PC-3 (cell line): ENCODE data around the gene C20orf173. TPM values are rescaled to one million over a fixed set of nuclear protein-coding genes. Genes with fewer than 3 reads are reported as not detected.

ENCODE experiments used
- ATAC-seq: fragments of 200-7000 bp; cut with Tn5 transposase; 2 replicates; pipeline ENCODE4 v1.9.1; 2020; ENCODE audit warnings: mild to moderate bottlenecking, moderate library complexity
- BruUV-seq: library from RNA; stranded (reverse); fragments of 400-500 nt; replicated peaks from 2 replicates; lab custom pipeline; 2021; lab: Mats Ljungman, UMichigan
- CTCF ChIA-PET: fragments of 300-600 bp; sonication (Branson Sonifier 250); formaldehyde crosslinking; loops from one replicate; lab custom pipeline; 2022; ENCODE audit warnings: antibody characterized with exemption; lab: Charles Lee
- POLR2A ChIA-PET: fragments of 300-600 bp; sonication (Branson Sonifier 250); formaldehyde crosslinking; loops from one replicate; lab custom pipeline; 2022; ENCODE audit warnings: antibody characterized with exemption; ENCODE audit not compliant: unreplicated experiment; lab: Charles Lee
- DNase-seq: peaks from one replicate; pipeline ENCODE4 v3.0.0-alpha.2; 2015
- H2AFZ ChIP-seq: fragments of 300-600 bp; sonication (generic); 2 replicates; pipeline ENCODE4 v1.6.0; 2016; ENCODE audit warnings: antibody characterized with exemption, low read length
- H3F3A ChIP-seq: fragments of 300-600 bp; sonication (generic); one replicate; pipeline ENCODE4 v1.6.0; 2017; ENCODE audit warnings: antibody characterized with exemption, low read length, control low read depth, mild to moderate bottlenecking; ENCODE audit not compliant: unreplicated experiment
- H3K27ac ChIP-seq: fragments of 300-600 bp; sonication (generic); 2 replicates; pipeline ENCODE4 v1.5.1; 2016; ENCODE audit warnings: mild to moderate bottlenecking, low read length
- H3K27me3 ChIP-seq: fragments of 300-600 bp; sonication (generic); 2 replicates; pipeline ENCODE4 v1.6.1; 2016; ENCODE audit warnings: low read length, mixed read lengths
- H3K36me3 ChIP-seq: fragments of 300-600 bp; sonication (generic); 2 replicates; pipeline ENCODE4 v1.6.1; 2016; ENCODE audit warnings: low read depth, mixed run types, low read length, mixed read lengths
- H3K4me1 ChIP-seq: fragments of 300-600 bp; sonication (generic); 2 replicates; pipeline ENCODE4 v1.5.1; 2016; ENCODE audit warnings: low read length; ENCODE audit not compliant: insufficient read depth
- H3K4me2 ChIP-seq: fragments of 300-600 bp; sonication (generic); 2 replicates; pipeline ENCODE4 v1.6.0; 2016; ENCODE audit warnings: low read length
- H3K4me3 ChIP-seq: fragments of 300-600 bp; sonication (generic); 2 replicates; pipeline ENCODE4 v1.5.1; 2016; ENCODE audit warnings: mild to moderate bottlenecking, low read length, mixed read lengths
- H3K79me2 ChIP-seq: fragments of 300-600 bp; sonication (generic); 2 replicates; pipeline ENCODE4 v1.6.1; 2017; ENCODE audit warnings: low read length, mixed read lengths
- H3K9ac ChIP-seq: fragments of 300-600 bp; sonication (generic); 2 replicates; pipeline ENCODE4 v1.6.0; 2016; ENCODE audit warnings: mild to moderate bottlenecking, low read length
- H3K9me2 ChIP-seq: fragments of 300-600 bp; sonication (generic); replicated peaks from 2 replicates; pipeline ENCODE4 v1.6.1; 2016; ENCODE audit warnings: mixed run types, low read length, mixed read lengths
- H3K9me3 ChIP-seq: fragments of 300-600 bp; sonication (generic); 2 replicates; pipeline ENCODE4 v1.6.1; 2016; ENCODE audit warnings: low read length, mixed read lengths
- H4K20me1 ChIP-seq: fragments of 300-600 bp; sonication (generic); 2 replicates; pipeline ENCODE4 v1.6.1; 2016; ENCODE audit warnings: low read length, mixed read lengths
- EZH2 ChIP-seq: fragments of 300-600 bp; sonication (generic); IDR thresholded peaks from one replicate; pipeline ENCODE4 v1.6.1; 2017; ENCODE audit warnings: antibody characterized with exemption, mild to moderate bottlenecking, low read length; ENCODE audit not compliant: unreplicated experiment
- EZH2phosphoT487 ChIP-seq: fragments of 300-600 bp; sonication (generic); IDR thresholded peaks from 2 replicates; pipeline ENCODE4 v1.6.1; 2018; ENCODE audit warnings: mild to moderate bottlenecking, antibody characterized with exemption, low read length, borderline replicate concordance
- intact Hi-C: fragments of 100-400 bp; cut with micrococcal nuclease; formaldehyde crosslinking; loops from 2 replicates; pipeline ENCODE4 v1.9.0; 2023
- total RNA-seq: library from RNA; depleted of rRNA; stranded (reverse); fragments of >200 nt; gene quantifications from 2 replicates; pipeline ENCODE4 v1.2.3, GENCODE V29; 2014
- TF ChIP-seq, protein P1 (sequence below): fragments of 300-600 bp; sonication (generic); conservative IDR thresholded peaks from 2 replicates; pipeline ENCODE4 v1.5.1; 2017; ENCODE audit warnings: antibody characterized with exemption, low read depth, mild to moderate bottlenecking, low read length

The C20orf173 gene
- total RNA-seq, 1 experiment from 2014 or later: not detected

DNA sequence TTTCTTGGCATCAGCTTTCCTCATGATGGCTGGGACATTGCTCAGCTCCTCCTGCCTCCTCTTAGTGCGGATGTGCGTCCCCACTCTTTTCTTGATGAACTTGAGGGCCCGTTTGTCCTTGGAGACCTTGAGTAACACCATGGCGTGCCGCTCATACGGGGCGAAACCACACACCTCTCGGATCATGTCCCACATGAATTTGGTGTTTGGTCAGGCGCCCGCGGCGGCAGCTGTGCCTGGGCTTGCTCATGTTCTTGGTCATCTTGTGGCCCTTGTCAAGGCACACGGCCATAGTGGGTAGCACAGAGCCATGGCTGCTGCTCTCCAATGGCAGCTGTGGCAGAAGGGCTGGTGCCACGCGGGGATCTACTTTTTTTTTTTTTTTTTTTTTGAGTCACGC lies 15.0 kb upstream of the C20orf173 start:
- TF ChIP-seq EZH2 (no peak), EZH2phosphoT487 (no peak)
- TF ChIP-seq, protein P1, sequence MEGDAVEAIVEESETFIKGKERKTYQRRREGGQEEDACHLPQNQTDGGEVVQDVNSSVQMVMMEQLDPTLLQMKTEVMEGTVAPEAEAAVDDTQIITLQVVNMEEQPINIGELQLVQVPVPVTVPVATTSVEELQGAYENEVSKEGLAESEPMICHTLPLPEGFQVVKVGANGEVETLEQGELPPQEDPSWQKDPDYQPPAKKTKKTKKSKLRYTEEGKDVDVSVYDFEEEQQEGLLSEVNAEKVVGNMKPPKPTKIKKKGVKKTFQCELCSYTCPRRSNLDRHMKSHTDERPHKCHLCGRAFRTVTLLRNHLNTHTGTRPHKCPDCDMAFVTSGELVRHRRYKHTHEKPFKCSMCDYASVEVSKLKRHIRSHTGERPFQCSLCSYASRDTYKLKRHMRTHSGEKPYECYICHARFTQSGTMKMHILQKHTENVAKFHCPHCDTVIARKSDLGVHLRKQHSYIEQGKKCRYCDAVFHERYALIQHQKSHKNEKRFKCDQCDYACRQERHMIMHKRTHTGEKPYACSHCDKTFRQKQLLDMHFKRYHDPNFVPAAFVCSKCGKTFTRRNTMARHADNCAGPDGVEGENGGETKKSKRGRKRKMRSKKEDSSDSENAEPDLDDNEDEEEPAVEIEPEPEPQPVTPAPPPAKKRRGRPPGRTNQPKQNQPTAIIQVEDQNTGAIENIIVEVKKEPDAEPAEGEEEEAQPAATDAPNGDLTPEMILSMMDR: no peak

DNA sequence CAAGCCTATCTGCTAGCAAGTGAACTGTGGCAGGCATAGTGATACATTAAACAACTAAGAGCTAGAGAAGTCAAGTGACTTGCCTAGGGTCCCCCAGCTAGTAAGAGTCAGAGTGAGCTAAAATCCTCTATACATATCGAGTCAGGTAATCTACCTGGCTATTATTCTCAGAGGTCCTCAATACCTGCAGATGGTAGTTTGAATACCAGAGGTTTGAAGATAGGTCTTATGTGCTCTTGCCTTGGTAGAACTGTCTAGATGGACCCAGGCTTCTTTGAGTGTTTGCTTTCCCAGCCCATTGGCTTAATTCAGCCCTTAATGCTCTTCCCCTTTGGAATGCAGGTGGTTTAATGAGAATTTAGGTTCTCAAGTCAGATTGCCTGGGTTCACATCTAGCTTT lies 13.5 kb upstream of the C20orf173 start:
- Histone ChIP-seq H3K36me3 (peaks cover 16% of the 10 kb centered on the region; the same call in 1 of the 2 replicates), H3F3A (no peaks in the 10 kb centered on the region), H4K20me1 (no peaks in the 10 kb centered on the region), H2AFZ (no peak overlapping the region), H3K9ac (no peak overlapping the region), H3K4me1 (peaks cover 14% of the 10 kb centered on the region), H3K9me2 (no peaks in the 10 kb centered on the region), H3K27ac (no peak overlapping the region), H3K4me2 (peak overlapping the region; percentile 95), H3K79me2 (peaks cover 17% of the 10 kb centered on the region), H3K9me3 (no peaks in the 10 kb centered on the region), H3K27me3 (no peaks in the 10 kb centered on the region), H3K4me3 (peak overlapping the region; percentile 89; the same call in 1 of the 2 replicates)
- DNase-seq (no peak), ATAC-seq (no peak)
- ChIA-PET POLR2A (no interaction called here), CTCF (no interaction called here)
- BruUV-seq: no TSS peak
- intact Hi-C loops: no loop called here
- TF ChIP-seq EZH2 (no peak), EZH2phosphoT487 (no peak)
- TF ChIP-seq, protein P1: no peak

More for the DNA sequence above, 15.0 kb upstream of the C20orf173 start:
- Histone ChIP-seq H3K27ac (no peak overlapping the region), H2AFZ (no peak overlapping the region), H3K36me3 (peaks cover 29% of the 10 kb centered on the region; the same call in 1 of the 2 replicates), H3K27me3 (no peaks in the 10 kb centered on the region), H3K79me2 (peaks cover 17% of the 10 kb centered on the region), H3K4me3 (no peak overlapping the region), H3K4me1 (peaks cover 14% of the 10 kb centered on the region), H3K4me2 (no peak overlapping the region), H3F3A (no peaks in the 10 kb centered on the region), H3K9me2 (no peaks in the 10 kb centered on the region), H3K9me3 (no peaks in the 10 kb centered on the region), H4K20me1 (no peaks in the 10 kb centered on the region), H3K9ac (no peak overlapping the region)
- ChIA-PET POLR2A (no interaction called here), CTCF (no interaction called here)
- DNase-seq (no peak), ATAC-seq (no peak)
- no TSS peak for BruUV-seq
- intact Hi-C loops: no loop called here
